H1 (cell line): ENCODE data around the gene MINAR1. TPM values are rescaled to one million over a fixed set of nuclear protein-coding genes. Genes with fewer than 3 reads are reported as not detected.

Experiments
- BRCA1 ChIP-seq: IDR thresholded peaks from 2 replicates; pipeline ENCODE4 v1.6.1; 2012; ENCODE audit warnings: low read depth, low read length, improper control_type of control experiment
- CHD7 ChIP-seq: fragments of 300-600 bp; sonication (generic); IDR thresholded peaks from 2 replicates; pipeline ENCODE4 v1.7.1; 2012; ENCODE audit warnings: low read length, moderate library complexity, mild to moderate bottlenecking, inconsistent platforms; ENCODE audit not compliant: insufficient replicate concordance
- GABPA ChIP-seq: IDR thresholded peaks from 2 replicates; pipeline ENCODE4 v1.6.1; 2011; ENCODE audit warnings: mild to moderate bottlenecking, low read length, moderate library complexity, borderline replicate concordance; ENCODE audit not compliant: insufficient read depth
- HDAC2 ChIP-seq, 2 experiments: fragments of 300-600 bp in 1 of 2; sonication (generic) in 1 of 2; IDR thresholded peaks; 2 replicates each; pipeline ENCODE4 v1.6.1; 2011 to 2012; ENCODE audit warnings: low read depth in 2 of 2, low read length in 2 of 2, mild to moderate bottlenecking in 2 of 2, moderate library complexity in 2 of 2, borderline replicate concordance in 1 of 2, inconsistent platforms in 1 of 2
- POLR2AphosphoS5 ChIP-seq: IDR thresholded peaks from 2 replicates; pipeline ENCODE4 v1.6.1; 2011; ENCODE audit warnings: low read depth, low read length
- RAD21 ChIP-seq, 2 experiments: IDR thresholded peaks in 1 of 2; conservative IDR thresholded peaks in 1 of 2; 2 replicates each; pipeline ENCODE4 v1.6.1; 2011; ENCODE audit warnings: low read depth in 2 of 2, low read length in 2 of 2, improper control_type of control experiment in 1 of 2, inconsistent platforms in 1 of 2, mild to moderate bottlenecking in 1 of 2, moderate library complexity in 1 of 2
- RBBP5 ChIP-seq: IDR thresholded peaks from 2 replicates; pipeline ENCODE4 v1.7.1; 2012; ENCODE audit warnings: low read depth, mild to moderate bottlenecking, inconsistent platforms, low read length, moderate library complexity, borderline replicate concordance
- SIRT6 ChIP-seq: IDR thresholded peaks from one replicate; pipeline ENCODE4 v1.7.1; 2012; ENCODE audit warnings: low read length, inconsistent platforms
- TAF7 ChIP-seq: optimal IDR thresholded peaks from 2 replicates; pipeline ENCODE3; 2011; ENCODE audit warnings: low read depth, mild to moderate bottlenecking, inconsistent platforms, low read length, moderate library complexity, borderline replicate concordance
- TCF12 ChIP-seq: IDR thresholded peaks from 2 replicates; pipeline ENCODE4 v1.6.1; 2011; ENCODE audit warnings: low read depth, mild to moderate bottlenecking, low read length
- polyA plus RNA-seq, 7 experiments: library from polyadenylated mRNA; depleted of rRNA in 3 of 7; stranded (reverse) in 5 of 7; unstranded in 2 of 7; fragments of >200 nt in 5 of 7; fragments of 200-250 nt in 2 of 7; gene quantifications; 1 replicate in 5 of 7; 2 replicates in 1 of 7; 4 replicates in 1 of 7; pipeline versions ENCODE4 v1.2.1 to v1.2.3, GENCODE V29; 2011 to 2013; ENCODE audit warnings: missing spikeins in 2 of 7, mixed read lengths in 2 of 7
- total RNA-seq: library from RNA; stranded (reverse); fragmentation: NEBNext Ultra II Directional; extraction: Animal tissue kit (Norgen Biotek cat#: 25700); gene quantifications from 2 replicates; pipeline ENCODE4 v1.2.1, GENCODE V29; 2021

The MINAR1 gene
- total and polyA plus RNA-seq, 2 of the 8 experiments (the other 6 are each of a cell fraction or from before 2014, with no cell fraction given) = 0.17 to 0.67 TPM

- TF ChIP-seq CHD7 = no peak
- no peak for TF ChIP-seq TAF7
- TF ChIP-seq POLR2AphosphoS5 = no peak
- TF ChIP-seq GABPA = no peak
- no peak for TF ChIP-seq SIRT6
- TF ChIP-seq HDAC2 (IDR thresholded peaks at IDR 0.05; ENCODE audit: borderline replicate concordance in 1 of 2, low read depth in 2 of 2, low read length in 2 of 2) = no peak
- no peak for TF ChIP-seq BRCA1
- TF ChIP-seq RAD21 (IDR thresholded peaks at IDR 0.05 in 1 of 2, conservative IDR thresholded peaks at IDR 0.05 in 1 of 2; ENCODE audit: low read depth in 2 of 2, low read length in 2 of 2) = no peak
- no peak for TF ChIP-seq TCF12
- TF ChIP-seq RBBP5 = no peak
Measured at GRCh38 chr15:79425591-79426295, 6.4 kb upstream of the MINAR1 start (continued).
